GM18502 (cell line): ENCODE measurements around the gene ELF2.
"Not testable (repeated sequence)": the region's sequence is repeated elsewhere in the genome, so short reads cannot be mapped to it uniquely, and the experiment has no call there.

Experiments
- ATAC-seq: cut with Tn5 transposase; IDR thresholded peaks from one replicate; pipeline ENCODE4 v1.9.1; 2021; ENCODE audit warnings: mild to moderate bottlenecking; ENCODE audit not compliant: unreplicated experiment, poor library complexity

Gene ELF2

DNA sequence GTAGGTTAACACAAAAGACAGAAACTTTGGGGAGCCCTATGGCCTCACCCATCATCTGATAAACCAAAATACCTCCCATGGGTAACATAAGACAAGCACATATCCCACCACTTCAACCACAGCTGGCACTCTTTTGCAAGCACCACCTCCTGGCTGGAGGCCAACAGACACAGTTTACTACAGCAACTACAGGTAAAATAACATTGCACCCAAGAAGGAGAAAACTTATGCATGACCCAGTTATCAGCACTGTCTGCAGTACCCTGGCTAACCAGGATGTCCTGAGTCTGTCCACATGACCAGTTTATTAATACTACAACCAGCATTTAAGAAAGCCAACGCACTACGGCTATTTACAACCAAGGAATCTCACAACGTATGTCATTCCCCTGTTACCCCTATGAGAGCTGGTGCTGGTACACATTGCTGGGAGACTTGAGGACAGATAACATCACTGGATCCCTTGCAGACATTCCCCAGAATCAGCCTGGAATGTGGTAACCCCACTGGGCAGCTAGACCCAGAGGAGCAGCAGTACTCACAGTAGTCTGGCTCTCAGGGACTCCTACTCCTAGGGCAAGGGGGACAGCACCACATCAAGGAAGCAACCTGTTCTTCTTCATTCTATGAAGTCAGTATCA lies 32.0 kb downstream of the ELF2 start:
- ATAC-seq = no peak

DNA sequence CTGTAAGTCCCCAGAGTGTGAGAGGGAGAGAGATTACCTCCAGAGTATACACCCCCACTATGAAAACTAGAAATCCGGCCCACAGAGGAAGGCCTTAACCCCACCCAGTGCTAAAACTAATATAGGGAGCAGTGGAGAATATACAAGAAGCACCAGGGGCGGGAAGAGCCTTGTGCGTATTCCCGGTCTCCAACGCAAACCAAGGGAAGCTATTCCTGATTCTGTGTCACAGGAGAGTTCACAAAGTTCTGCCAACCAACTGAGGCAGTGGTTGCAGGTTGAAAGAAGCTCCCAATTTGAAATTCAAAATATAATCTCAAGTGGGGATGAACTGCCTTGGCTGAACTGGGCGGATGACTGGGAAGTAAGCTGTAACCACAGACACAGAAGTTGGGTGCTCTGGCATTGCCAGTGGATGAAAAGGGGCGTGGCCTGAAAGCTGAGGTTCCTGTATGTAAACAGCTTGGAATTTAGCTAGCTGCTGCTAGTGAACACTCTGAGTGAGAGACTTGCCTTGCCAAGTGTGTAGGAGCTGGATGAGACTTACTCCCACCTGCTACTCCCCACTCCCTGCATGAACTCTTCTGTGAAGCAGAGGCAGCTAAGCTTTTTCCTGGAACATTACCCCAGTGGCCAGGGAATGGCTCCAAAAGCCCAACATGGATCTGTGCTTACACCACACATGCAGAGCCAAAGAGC lies 32.7 kb downstream of the ELF2 start:
- ATAC-seq = no peak

- ATAC-seq = peak; percentile 53
Observed at GRCh38 chr4:139142980-139143379, 34.0 kb downstream of the ELF2 start.

DNA sequence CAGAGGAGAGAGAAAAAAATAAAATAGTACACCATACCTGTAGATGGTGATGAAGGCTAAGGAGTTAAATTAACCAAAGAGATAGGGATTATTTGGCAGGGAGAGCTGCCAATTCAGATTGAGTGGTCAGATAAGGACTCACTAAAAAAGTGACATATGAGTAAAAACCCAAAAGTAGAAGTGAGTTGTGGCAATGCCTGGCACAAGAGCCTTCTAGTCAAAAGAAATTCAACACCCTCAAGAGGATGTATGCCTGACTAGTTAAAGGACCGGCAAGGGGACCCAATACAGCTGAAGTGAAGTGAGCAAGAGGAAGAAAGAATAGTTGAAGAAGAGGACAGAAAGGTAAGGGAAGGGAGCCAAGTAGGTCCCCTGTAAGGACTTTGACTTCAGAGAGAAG lies 34.9 kb downstream of the ELF2 start:
- peak; percentile 88 for ATAC-seq

- no peak for ATAC-seq
Observed at GRCh38 chr4:139137763-139138162, 39.3 kb downstream of the ELF2 start.

DNA sequence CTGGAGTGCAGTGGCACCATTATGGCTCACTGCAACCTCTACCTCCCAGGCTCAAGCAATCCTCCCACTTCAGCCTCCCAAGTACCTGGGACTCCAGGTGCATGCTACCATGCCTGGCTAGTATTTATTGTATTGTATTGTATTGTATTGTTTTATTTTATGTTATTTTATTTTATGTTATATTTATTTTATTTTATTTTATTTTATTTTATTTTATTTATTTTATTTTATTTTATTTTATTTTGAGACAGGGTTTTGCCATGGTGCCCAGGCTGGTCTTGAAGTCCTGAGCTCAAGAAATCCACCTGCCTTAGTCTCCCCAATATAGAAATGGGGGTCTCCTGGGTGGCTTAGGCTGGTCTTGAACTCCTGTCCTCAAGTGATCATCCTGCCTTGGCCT lies 42.6 kb downstream of the ELF2 start:
- ATAC-seq = no peak

DNA sequence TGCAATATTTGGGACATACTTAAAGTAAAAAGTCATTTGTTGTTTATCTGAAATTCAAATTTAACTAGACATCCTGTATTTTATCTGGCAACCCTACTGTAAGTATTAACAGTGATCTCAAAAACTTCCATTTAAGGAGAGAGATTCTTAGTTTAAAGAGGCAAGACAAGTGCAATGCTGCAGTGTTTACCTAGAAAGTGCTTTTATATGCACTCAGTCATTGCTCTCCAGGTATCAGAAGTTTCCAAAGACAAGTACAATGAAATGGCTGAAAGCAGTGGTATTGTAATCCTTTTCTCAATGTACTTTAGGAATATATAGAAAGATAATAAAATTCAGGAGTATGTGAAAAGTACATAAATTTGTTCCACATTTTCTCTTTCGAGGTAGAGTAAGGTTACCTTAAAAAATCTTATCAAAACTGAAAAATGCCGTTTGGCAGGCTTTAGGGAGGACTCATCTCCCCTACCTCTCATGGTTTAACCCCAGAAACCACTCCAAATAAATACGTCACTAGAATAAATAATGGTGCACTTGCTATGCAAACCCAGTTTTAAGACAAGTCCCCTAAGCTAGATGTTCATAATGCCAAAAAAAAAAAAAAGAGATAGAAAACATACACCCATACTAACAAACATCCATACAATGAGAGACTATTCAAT lies 45.7 kb downstream of the ELF2 start:
- no peak for ATAC-seq

GRCh38 chr4:139129206-139129605 lies 47.8 kb downstream of the ELF2 start:
- ATAC-seq = no peak

DNA sequence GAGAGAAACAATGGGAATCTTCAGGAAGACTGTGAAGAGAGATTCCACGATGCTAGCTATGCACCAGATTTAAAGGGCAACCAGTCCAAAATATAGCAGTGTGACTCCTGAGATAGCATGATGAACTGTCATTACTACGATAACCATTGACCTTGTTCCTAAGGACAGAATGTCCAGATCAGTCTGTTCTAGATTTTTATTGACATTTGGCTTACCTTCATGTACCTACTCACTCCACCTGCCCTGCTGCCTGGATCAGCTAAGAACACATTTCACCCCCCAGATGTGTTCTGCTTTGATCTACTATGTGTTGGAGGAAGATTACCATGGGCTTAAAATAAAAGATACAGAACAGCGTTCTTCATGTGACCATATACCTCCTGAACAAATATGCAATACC lies 50.1 kb downstream of the ELF2 start:
- no peak for ATAC-seq

GRCh38 chr4:139123910-139124309 lies 53.1 kb downstream of the ELF2 start:
- no peak for ATAC-seq

GRCh38 chr4:139118365-139118764 lies 58.7 kb downstream of the ELF2 start:
- no peak for ATAC-seq

DNA sequence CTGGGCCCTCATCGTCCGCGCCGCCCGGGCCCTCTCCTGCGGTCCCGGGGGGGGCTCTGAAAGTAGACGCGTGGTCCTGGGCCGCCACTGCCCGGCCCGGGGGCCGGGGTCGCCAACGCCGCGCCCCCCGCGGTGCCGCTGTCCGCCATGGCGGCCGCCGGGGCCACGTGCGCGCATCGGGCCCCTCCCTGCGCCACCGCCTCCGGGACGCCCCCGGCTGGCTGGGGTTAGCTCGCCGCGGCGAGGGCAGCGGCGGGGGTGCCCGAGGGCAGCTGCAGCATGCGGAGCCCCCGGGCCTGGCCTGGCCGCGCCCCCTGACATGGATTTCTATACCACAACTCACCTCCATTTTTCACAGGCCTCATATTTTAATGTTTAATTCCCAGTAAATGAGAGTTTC lies 61.8 kb downstream of the ELF2 start:
- no peak for ATAC-seq

DNA sequence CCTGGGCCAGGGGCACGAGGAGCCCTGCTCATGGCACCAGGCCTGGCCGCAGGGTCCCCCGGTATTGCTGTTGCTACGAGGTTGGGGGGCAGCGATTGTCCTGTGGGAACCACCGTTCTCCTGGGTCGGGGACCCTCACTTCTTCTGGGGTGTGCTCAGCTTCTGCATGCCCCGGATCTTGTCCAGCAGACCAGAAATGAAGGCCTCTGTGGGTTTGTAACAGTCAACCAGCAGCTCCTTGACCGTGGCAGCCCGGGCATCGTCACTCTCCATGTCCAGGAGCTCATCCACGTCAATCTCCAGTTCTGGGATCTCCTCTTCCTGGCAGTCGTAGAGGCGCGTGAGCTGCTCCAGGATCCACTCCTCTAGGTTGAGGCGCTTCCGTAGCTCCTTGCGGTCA lies 62.2 kb downstream of the ELF2 start:
- ATAC-seq = not testable (repeated sequence)

- no peak for ATAC-seq
Observed at GRCh38 chr4:139112650-139113049, 64.4 kb downstream of the ELF2 start.

- ATAC-seq = no peak
Observed at GRCh38 chr4:139108567-139109128, 68.4 kb downstream of the ELF2 start.

DNA sequence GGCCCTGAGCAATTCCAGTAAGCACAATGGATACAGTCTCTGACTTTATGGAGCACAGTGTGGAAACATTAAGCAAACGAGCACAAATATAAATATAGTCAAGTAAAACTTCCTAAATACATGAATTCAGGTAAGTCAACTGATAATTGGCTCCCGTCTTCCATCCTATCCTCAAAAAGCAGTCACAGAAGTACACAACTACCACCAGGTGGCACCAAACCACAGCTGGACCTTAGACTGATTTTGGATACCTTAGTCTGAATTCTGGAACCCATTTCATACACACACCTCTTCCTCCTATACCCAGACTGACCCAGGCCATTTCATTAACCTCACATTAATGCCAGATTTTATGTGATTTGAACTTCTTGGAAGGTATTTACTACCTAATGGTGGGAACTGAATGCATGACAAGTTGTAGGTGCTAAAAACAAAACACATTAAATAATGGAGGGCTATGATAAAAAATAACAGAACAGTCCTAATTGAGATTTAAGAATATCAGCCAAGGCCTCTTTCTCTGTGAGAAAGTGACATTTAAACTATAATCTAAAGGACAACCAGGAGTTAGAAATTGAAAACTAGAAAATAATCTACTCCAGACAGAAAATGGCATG lies 77.5 kb downstream of the ELF2 start:
- ATAC-seq = peak; percentile 84

GRCh38 chr4:139092271-139092670 lies 84.7 kb downstream of the ELF2 start:
- no peak for ATAC-seq

DNA sequence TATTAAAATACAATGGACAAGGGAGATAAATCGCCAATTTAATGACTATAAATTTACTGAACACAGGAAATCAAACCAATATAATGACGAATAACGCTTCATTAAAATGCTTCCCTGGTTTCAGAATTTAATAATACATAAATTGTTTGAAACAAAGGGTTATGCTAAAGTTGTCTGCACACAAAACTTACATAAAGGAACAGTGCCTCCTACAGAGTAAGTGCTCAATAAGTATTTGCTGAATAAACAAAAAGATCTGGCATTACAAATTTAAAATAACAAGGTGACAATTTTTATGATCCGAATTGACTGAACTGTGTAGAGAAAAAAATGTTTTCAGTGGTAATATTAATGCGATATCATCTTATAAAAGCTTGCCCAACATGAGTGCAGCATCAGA lies 91.9 kb downstream of the ELF2 start:
- ATAC-seq = no peak

GRCh38 chr4:139084804-139085093 lies 92.3 kb downstream of the ELF2 start:
- no peak for ATAC-seq

GRCh38 chr4:139083956-139084803 lies 92.8 kb downstream of the ELF2 start:
- peak; percentile 60 for ATAC-seq
